ENCODE results near the gene SCARF2.
"Not testable (repeated sequence)": the region's sequence is repeated elsewhere in the genome, so short reads cannot be mapped to it uniquely, and the experiment has no call there.

Gene SCARF2, protein sequence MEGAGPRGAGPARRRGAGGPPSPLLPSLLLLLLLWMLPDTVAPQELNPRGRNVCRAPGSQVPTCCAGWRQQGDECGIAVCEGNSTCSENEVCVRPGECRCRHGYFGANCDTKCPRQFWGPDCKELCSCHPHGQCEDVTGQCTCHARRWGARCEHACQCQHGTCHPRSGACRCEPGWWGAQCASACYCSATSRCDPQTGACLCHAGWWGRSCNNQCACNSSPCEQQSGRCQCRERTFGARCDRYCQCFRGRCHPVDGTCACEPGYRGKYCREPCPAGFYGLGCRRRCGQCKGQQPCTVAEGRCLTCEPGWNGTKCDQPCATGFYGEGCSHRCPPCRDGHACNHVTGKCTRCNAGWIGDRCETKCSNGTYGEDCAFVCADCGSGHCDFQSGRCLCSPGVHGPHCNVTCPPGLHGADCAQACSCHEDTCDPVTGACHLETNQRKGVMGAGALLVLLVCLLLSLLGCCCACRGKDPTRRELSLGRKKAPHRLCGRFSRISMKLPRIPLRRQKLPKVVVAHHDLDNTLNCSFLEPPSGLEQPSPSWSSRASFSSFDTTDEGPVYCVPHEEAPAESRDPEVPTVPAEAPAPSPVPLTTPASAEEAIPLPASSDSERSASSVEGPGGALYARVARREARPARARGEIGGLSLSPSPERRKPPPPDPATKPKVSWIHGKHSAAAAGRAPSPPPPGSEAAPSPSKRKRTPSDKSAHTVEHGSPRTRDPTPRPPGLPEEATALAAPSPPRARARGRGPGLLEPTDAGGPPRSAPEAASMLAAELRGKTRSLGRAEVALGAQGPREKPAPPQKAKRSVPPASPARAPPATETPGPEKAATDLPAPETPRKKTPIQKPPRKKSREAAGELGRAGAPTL

DNA sequence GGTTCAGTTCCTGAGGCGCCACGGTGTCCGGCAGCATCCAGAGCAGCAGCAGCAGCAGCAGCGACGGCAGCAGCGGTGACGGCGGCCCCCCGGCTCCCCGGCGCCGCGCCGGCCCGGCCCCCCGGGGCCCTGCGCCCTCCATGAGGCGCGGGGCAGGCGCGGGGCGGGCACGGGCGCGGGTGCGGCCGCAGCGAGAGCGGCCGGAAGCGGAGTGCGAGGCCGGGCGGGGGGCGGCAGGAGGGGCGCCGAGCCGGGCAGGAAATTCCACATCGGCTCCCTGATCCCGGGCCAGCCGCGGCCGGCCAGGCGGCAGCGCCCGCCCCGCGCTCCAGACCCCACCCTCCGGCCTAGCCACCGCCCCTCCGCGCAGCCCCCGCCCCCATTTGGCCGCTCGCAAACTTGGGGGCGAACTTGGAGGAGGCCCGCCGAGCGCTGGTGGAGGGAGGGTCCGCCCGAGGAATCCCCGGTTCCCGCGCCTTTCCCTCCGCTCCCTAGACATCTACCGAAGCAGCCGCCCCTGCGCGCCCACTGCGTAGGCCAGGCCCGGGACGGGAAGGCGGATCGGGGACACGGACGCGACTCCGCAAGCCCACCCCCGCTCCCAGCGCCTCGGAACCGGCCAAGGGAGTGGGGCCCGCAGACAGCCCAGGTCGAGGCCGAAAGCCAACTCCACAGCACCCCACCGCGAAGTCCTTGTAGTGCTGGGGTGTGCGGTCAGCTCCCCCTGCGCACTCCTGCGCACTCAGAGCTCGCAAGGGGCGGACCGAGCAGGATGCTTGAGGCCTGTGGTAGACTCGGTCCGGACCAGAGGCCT, at the start of gene SCARF2:
Gene SCARF2, minus strand, starts transcription at position 213 of the 814 bp plus-strand sequence. Its CDS starts 71 bp downstream, at position 142.
- no peak for DNase-seq

DNA sequence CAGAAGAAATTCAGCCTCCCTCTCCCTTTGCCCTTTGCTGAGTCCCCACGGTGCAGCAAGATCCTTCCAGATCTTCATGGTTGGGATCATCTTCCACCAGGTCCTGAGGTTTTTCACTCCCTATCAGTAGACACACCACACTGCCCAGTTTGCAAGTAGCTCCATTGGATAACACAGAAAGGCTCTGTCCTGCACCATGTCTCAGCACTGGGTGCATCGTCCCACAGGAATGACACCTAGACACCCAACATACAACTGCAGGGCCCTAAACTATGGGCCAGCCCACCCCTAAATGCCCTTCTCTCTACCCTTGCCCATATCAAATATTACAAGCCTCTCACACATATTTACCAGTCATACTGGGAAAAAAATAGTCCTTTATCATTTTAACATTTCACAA, 48.6 kb upstream of the SCARF2 start:
- DNase-seq = no peak

DNA sequence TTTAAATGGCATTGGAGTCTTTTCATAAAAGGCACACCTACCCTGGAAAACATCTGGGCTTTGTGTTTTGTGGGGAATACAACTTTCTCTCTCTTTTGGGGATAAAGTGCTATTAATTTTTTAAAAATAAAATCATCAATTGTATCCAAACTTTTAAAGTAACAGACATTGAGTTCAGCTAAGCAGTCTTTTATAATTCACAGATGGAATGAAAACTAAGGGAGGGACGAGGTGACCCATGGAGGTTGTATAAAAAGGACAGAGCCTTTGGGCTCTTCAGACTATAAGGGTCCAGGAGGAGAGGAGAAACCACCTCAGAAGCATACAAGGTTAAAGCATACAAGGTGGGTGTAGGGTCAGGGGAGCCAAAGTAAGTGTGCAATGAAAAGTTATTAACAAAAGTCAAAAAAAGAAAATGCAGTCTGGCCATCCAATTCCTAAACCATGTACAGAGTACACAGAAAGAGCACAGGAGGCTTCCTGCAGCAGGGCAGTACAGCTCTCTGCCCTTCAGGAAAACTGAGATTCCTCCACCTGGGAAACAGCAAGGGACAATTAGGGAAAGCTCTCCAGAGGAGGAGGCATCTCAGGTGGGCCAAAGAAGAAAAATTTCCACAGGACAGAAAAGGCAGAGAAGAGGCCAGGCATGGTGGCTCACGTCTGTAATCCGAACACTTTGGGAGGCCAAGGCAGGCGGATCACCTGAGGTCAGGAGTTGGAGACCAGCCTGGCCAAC, 47.5 kb upstream of the SCARF2 start:
- no peak for DNase-seq

DNA sequence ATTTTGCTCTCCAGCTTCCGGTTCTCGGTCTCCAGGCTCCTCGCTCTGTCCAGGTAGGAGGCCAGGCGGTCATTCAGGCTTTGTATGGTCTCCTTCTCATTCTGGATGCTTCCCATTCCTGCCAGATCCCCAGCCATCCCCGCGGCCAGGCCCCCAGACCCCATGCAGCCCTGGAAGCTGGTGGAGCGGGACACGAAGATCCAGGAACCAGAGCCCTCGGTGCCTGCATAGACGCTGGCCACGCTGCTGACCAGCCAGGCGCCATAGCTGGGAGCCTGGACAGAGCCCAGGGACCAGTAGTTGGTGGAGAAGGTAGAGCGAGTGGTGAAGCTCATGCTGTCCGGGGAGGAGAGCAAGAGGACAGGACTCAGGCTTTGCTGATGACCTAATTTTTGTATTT, 46.1 kb upstream of the SCARF2 start:
- DNase-seq = no peak

DNA sequence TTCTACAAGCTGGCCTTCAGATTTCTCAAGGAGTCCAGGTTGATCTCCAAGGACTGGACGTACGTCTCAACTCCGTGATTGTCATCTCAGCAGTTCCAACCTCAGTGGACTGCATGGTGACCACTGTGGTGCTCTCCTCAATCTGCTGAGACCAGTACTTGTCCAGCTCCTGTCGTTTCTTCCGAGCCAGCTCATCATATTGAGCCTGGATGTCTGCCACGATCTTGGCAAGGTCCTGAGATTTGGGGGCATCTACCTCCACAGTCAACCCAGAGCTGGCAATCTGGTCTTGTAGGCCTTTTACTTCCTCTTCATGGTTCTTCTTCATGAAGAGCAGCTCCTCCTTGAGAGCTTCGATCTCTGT, 45.5 kb upstream of the SCARF2 start:
- DNase-seq = not testable (repeated sequence)

DNA sequence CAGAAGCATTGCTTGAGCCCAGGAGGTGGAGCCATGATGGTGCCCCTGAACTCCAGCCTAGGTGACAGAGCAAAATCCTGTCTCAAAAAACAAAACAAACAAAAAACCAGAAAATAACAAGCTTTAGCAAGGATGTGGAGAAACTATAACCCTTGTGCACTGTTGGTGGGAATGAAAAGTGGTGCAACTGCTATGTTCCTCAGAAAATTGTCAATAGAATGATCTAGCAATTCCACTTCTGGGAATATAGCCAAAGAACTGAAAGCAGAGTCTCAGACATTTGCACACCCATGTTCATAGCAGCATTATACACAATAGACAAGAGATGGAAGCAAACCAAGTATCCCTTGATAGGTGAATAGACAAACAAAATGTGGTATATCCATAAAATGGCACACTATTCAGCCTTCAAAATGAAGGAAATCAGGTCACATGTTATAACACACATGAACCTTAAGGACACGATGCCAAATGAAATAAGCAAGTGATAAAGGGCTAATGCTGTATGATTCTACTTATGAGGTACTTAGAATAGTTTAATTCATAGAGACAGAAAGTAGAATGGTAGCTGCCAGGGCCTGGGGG, 42.1 kb upstream of the SCARF2 start:
- DNase-seq = no peak

DNA sequence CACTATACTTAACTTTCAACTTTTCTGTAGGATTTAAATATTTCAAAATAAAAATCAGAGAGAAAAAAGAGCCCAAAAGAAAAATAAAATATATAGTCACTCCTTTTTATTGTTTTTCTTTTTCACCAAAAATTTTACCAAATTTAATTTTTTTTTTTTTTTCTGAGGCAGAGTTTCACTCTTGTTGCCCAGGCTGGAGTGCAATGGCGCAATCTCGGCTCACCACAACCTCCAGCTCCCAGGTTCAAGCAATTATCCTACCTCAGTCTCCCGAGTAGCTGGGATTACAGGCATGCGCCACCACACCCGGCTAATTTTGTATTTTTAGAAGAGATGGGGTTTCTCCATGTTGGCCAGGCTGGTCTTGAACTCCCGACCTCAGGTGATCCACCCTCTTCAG, 40.4 kb upstream of the SCARF2 start:
- DNase-seq = not testable (repeated sequence)

DNA sequence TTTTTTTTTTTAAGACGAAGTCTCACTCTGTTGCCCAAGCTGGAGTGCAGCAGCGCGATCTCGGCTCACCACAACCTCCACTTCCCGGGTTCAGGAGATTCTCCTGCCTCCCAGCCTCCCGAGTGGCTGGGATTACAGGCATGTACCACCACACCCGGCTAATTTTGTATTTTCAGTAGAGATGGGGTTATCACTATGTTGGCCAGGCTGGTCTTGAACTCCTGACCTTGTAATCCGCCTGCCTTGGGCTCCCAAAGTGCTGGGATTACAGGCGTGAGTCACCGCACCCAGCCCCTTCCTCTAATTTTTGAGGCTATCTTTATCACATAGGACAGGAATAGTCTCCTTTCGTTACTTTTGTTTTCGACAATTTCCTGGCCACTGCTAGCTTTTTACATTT, 37.9 kb upstream of the SCARF2 start:
- not testable (repeated sequence) for DNase-seq

DNA sequence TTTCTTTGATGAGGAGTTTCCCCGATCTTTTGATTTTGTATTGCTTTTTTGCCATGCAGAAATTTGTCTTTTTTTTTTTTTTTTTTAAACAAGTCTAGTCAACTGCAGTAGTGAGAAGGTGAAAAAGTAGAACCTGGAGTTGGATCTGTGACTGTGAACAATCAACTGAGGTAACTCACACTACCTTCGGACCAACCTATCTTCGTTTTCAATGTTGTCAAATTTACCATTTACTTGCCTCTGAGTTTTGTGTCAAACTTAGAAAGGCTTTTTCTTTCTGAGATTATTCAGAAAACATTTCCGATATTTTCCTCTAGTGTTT, 37.5 kb upstream of the SCARF2 start:
- DNase-seq = no peak

DNA sequence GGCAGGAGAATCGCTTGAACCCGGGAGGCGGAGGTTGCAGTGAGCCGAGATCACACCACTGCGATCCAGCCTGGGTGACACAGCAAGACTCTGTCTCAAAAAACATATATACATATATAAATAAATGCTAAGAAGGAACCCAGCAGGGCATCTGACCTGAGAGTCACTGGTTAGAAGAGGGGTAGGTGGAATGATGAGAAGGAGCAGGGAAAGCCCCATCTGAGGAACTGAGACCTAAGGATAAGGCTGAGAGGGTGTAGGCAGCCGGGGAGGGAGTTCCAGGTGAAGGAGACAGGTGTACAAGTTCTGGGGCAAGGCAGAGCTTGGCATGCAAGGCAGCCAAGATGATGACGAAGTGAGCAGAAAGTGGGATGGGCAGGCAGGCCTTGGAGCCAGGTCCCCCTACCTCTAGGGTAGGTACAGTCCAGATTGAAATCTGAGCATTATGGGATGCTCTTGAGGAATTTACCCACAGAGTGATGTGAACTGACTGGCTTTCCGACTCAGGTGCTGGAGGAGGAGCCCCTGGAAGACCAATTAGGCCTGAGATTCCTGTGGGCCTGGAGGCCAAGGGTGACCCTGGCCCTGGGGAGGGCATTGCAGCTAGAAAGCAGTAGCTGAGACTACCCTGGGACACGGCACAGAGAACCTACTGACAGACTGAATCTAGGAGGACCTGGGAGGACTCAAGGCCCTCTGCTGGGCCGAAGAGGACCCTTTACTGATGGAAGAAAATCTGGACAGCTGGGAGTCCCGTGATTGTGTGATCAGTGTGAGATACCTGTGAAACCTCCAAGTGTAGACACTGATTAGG, 35.2 kb upstream of the SCARF2 start:
- no peak for DNase-seq

DNA sequence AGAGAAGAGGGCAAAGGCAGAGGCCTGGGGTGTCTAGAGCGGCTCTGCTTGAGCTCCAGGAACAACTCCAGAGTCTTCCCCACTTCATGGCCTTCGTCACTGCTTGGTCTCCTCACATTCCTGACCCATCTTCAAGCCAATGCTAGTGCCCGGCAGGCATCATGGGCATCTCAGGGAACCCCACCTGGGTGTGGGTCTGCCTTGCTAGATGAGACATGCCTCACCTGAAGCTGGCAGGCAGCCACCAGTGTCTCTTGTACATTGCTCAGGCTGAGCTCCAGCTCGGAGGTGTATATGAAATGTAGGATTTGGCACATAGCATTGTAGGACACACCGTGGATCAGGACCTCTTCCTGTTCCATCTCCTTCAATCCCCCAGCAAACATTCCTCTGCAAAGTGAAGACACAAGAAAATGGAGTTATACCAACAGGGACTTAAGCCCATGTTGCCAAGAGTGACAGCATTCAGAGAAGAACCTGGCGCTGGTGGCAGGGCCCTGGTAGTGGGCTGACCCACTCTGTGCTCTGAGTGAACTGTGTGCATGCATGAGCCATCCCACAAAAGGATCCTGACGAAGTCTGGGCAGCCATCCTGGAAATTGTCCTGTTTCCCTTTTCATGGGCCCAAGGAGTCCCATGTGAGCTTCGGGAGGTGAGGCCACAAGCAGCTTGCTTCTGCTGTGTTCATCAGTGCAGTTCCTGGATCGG, 33.7 kb upstream of the SCARF2 start:
- DNase-seq = no peak

DNA sequence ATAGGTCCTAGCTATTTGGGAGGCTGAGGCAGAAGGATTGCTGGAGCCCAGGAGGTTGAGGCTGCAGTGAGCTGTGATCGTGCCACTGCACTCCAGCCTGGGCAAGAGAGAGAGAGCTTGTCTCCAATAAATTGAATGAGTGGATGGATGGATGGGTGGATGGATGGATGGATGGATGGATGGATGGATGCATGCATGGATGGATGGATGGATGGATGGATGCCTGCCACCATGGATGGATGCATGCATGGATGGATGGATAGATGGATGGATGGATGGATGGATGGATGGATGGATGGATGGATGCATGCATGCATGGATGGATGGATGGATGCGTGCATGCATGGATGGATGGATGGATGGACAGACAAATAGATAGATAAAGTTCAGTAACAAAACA, 32.9 kb upstream of the SCARF2 start:
- not testable (repeated sequence) for DNase-seq

DNA sequence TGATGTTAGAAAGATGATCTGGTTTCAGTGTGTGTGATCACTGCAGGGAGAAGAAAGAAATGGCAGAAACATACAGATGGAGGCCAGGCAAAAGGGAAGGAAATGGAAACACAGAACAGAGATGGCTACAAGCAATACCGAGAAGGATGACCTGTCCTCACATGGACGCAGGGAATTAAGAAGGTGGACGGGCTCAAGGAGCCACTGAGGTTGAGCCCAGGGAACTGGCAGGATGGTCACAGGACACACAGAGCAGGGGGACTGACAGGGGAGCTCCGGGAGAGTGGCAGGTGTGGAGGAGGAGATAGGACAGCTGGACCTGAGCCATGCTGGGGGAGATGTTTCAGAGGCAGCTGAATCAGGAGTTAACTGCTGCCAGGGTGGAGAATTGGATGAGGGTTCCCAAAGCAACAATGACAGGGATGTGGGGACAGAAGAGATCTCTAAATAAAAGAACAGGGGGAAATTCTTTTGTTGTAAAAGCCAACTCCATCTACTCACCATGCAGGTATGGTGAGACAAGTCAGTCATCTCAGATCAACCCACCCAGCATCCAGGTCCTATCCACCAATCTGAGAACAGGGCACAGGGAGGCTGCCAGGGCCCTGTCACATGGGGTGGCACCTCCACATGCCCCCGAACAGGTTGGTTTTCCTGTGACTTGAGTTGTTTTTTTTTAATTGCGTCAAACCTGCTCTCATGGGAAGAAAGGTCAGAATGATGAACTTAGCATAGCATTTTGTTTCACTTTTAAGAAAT, 31.7 kb upstream of the SCARF2 start:
- no peak for DNase-seq

DNA sequence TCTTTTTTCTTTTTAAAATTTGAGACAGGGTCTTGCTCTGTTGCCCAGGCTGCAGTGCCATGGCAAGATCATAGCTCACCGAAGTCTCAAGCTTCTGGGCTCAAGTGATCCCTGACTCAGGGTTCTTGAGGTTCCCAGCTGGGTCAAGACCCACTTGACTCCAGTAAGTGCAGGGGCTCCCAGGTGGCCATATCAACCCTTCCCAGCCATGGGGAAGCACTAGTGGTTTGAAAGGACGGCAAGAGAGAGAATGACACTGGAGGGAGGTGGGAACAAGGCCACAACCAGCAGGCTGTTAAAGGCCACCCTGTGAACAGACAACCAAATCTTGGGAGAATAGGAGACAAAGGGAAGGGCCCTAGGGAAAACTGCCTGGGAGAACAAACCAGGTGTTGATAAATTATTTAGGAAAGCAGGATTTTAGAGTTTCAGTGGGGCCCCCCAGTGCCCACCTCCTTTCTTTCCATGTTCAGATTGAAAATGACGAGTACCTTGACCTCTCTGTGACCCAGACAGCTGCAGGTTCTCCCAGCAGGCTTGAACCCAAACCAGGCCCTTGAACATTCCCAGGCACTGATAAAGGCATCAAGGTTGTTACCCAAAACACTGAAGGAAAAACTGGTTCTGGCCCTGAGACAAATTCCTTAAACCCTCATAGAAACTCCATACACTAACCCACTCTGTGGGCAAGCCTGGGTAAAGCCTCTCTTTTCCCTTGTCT, 29.2 kb upstream of the SCARF2 start:
- no peak for DNase-seq

DNA sequence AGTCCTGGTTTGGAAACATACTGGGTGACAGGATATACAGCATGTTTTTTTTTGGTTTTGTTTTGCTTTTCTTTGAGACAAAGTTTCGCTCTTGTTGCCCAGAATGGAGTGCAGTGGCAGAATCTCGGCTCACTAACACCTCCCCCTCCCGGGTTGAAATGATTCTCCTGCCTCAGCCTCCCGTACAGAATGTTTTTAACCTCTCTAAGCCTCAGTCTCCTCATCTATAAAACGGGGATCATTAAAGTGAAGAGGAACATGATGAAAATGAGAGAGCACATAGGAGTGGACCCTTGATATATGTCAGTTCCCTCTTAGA, 28.1 kb upstream of the SCARF2 start:
- DNase-seq = no peak

DNA sequence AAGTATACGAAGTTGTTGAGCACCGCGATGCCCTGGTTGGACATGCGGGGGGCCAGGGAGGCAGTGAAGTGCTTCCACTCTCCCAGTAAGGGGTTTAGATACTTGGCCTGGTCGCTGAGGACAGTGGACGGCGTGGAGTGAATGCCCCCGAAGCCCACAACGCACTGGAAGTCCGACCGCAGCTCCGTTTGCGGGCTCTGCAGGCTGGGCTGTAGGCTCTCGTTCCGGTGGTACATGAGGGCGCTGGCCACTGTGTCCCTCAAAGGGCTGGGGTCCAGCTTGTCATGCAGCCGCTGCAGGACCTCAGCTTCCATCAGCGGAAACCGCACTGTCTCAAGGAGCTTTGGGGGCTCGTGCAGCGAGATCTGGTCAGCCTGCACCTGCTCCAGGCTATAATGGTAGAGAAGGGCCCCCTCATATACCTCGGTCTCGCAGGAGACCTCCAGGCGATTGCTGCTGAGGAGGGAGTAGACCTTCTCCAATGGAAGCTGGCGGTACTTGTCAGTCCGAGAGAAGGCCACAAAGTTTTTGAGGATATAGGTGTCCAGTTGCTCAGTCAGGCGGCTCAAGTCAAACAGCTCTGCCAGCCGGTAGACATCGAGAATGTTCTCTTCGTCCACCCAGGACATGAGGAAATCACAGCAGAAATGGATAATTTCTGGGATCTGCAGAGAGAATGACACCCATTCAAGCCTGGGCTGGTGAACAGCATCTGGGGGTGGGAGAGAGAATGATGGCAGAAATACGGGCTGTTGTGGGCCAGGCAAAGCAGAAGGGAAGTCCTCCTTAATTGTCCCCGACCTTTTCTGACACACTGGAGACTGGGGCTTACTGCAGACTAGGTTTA, 27.5 kb upstream of the SCARF2 start:
- no peak for DNase-seq

DNA sequence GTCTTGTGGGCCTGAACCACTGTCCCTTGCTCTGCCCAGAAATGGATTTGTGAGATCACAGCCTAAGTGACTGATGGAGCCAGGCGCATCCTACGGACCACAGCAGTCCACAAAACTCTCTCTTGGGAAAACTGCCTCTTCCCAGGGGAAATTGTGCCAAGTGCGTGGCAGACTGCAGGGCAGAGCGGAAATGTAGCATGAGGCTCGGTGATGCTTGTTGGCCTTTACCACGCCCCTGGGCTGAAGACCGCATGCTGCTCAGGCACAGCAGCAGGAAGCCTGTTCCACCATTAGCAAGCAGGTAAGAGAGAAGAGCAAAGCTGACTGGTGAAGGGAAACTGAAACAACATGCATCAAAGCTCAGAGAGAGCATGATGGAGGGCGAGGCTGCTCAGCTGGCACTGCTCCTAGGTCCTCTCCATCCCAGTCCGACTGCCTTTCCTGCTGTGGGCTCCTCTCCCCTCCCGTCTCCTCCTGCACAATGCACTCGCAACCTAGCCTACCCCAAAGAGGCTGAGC, 26.5 kb upstream of the SCARF2 start:
- no peak for DNase-seq
